Neural progenitor cell (in vitro differentiated cells): ENCODE data around the gene ARHGAP15. TPM values are rescaled to one million over a fixed set of nuclear protein-coding genes. Genes with fewer than 3 reads are reported as not detected.

ENCODE experiments used
- DNase-seq: peaks from one replicate; pipeline ENCODE4 v3.0.0-alpha.2; 2016; ENCODE audit warnings: low spot score
- H2AFZ ChIP-seq: fragments of 200-600 bp; sonication (generic); replicated peaks from 2 replicates; pipeline ENCODE4 v1.6.1; 2016; ENCODE audit warnings: antibody characterized with exemption
- H3F3A ChIP-seq: fragments of 200-600 bp; sonication (generic); 2 replicates; pipeline ENCODE4 v1.6.1; 2016; ENCODE audit warnings: antibody characterized with exemption, low read depth
- H3K27ac ChIP-seq: fragments of 200-600 bp; sonication (generic); 2 replicates; pipeline ENCODE4 v1.5.1; 2016; ENCODE audit warnings: mild to moderate bottlenecking
- H3K27me3 ChIP-seq: fragments of 200-600 bp; sonication (generic); 2 replicates; pipeline ENCODE4 v1.6.1; 2016; ENCODE audit warnings: mild to moderate bottlenecking, moderate library complexity
- H3K36me3 ChIP-seq: fragments of 200-600 bp; sonication (generic); 2 replicates; pipeline ENCODE4 v1.5.1; 2016
- H3K4me1 ChIP-seq: fragments of 200-600 bp; sonication (generic); 2 replicates; pipeline ENCODE4 v1.6.1; 2016; ENCODE audit warnings: mixed run types
- H3K4me2 ChIP-seq: fragments of 200-600 bp; sonication (generic); 2 replicates; pipeline ENCODE4 v1.6.1; 2016
- H3K4me3 ChIP-seq: fragments of 200-600 bp; sonication (generic); 2 replicates; pipeline ENCODE4 v1.5.1; 2016
- H3K79me2 ChIP-seq: fragments of 200-600 bp; sonication (generic); 2 replicates; pipeline ENCODE4 v1.6.1; 2016; ENCODE audit warnings: low read depth
- H3K9ac ChIP-seq: fragments of 200-600 bp; sonication (generic); 2 replicates; pipeline ENCODE4 v1.6.1; 2016
- H3K9me3 ChIP-seq: fragments of 200-600 bp; sonication (generic); 2 replicates; pipeline ENCODE4 v1.5.1; 2016; ENCODE audit warnings: low read depth
- H4K20me1 ChIP-seq: fragments of 200-600 bp; sonication (generic); 2 replicates; pipeline ENCODE4 v1.6.1; 2016; ENCODE audit warnings: low read depth
- H3K27ac Mint-ChIP-seq: 3 replicates; pipeline ENCODE4 v1.8.0; 2021; ENCODE audit warnings: mixed read lengths
- H3K27me3 Mint-ChIP-seq: 2 replicates; pipeline ENCODE4 v1.8.0; 2022; ENCODE audit warnings: low read depth, mild to moderate bottlenecking, inconsistent platforms, moderate library complexity, mixed read lengths; ENCODE audit not compliant: insufficient read depth
- H3K36me3 Mint-ChIP-seq: 3 replicates; pipeline ENCODE4 v1.8.0; 2021; ENCODE audit warnings: mixed read lengths
- H3K4me1 Mint-ChIP-seq: 3 replicates; pipeline ENCODE4 v1.8.0; 2021; ENCODE audit warnings: mixed read lengths
- H3K4me3 Mint-ChIP-seq: 3 replicates; pipeline ENCODE4 v1.8.0; 2021; ENCODE audit warnings: mild to moderate bottlenecking, moderate library complexity, mixed read lengths
- H3K9me3 Mint-ChIP-seq: 3 replicates; pipeline ENCODE4 v1.8.0; 2020; ENCODE audit warnings: mixed read lengths
- EZH2 ChIP-seq: fragments of 200-600 bp; sonication (generic); IDR thresholded peaks from 2 replicates; pipeline ENCODE4 v1.6.1; 2017; ENCODE audit warnings: antibody characterized with exemption, mild to moderate bottlenecking, moderate library complexity
- EZH2phosphoT487 ChIP-seq: fragments of 200-600 bp; sonication (generic); IDR thresholded peaks from 2 replicates; pipeline ENCODE4 v1.6.1; 2017; ENCODE audit warnings: antibody characterized with exemption
- total RNA-seq: library from RNA; depleted of rRNA; stranded (reverse); fragments of >200 nt; gene quantifications from 2 replicates; pipeline ENCODE4 v1.2.3, GENCODE V29; 2015; ENCODE audit warnings: low replicate concordance
- TF ChIP-seq, protein P1 (sequence below): fragments of 200-600 bp; sonication (generic); IDR thresholded peaks from 2 replicates; pipeline ENCODE4 v1.5.1; 2017; ENCODE audit warnings: antibody characterized with exemption, mild to moderate bottlenecking

Gene ARHGAP15
- total RNA-seq, 1 donor from 2014 or later: 5.9 TPM

GRCh38 chr2:143262389-143262788 lies 133.2 kb downstream of the ARHGAP15 start:
- H3K9me3 ChIP-seq: no peaks in the 10 kb centered on the region
- peaks cover 4% of the 10 kb centered on the region for H3K4me1 Mint-ChIP-seq
- H3K27me3 Mint-ChIP-seq: peaks cover 2% of the 10 kb centered on the region

GRCh38 chr2:143263066-143263625 lies 133.9 kb downstream of the ARHGAP15 start:
- Mint-ChIP-seq H3K27ac (no peak overlapping the region), H3K36me3 (no peaks in the 10 kb centered on the region), H3K27me3 (peaks cover 2% of the 10 kb centered on the region), H3K9me3 (no peaks in the 10 kb centered on the region), H3K4me1 (peaks cover 4% of the 10 kb centered on the region), H3K4me3 (no peak overlapping the region)
- DNase-seq: peak; percentile 16
- H2AFZ ChIP-seq: no peak overlapping the region
- H3K27ac ChIP-seq: no peak overlapping the region
- no peaks in the 10 kb centered on the region for H3F3A ChIP-seq
- no peaks in the 10 kb centered on the region for H3K79me2 ChIP-seq
- no peaks in the 10 kb centered on the region for H4K20me1 ChIP-seq
- no peak overlapping the region for H3K4me3 ChIP-seq
- H3K4me1 ChIP-seq: peaks cover 10% of the 10 kb centered on the region
- no peak overlapping the region for H3K9ac ChIP-seq
- TF ChIP-seq EZH2: no peak
- TF ChIP-seq, protein P1, sequence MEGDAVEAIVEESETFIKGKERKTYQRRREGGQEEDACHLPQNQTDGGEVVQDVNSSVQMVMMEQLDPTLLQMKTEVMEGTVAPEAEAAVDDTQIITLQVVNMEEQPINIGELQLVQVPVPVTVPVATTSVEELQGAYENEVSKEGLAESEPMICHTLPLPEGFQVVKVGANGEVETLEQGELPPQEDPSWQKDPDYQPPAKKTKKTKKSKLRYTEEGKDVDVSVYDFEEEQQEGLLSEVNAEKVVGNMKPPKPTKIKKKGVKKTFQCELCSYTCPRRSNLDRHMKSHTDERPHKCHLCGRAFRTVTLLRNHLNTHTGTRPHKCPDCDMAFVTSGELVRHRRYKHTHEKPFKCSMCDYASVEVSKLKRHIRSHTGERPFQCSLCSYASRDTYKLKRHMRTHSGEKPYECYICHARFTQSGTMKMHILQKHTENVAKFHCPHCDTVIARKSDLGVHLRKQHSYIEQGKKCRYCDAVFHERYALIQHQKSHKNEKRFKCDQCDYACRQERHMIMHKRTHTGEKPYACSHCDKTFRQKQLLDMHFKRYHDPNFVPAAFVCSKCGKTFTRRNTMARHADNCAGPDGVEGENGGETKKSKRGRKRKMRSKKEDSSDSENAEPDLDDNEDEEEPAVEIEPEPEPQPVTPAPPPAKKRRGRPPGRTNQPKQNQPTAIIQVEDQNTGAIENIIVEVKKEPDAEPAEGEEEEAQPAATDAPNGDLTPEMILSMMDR: peak; percentile 42
- H3K36me3 ChIP-seq: no peaks in the 10 kb centered on the region
- H3K27me3 ChIP-seq: no peaks in the 10 kb centered on the region
- H3K4me2 ChIP-seq: no peak overlapping the region
- H3K9me3 ChIP-seq: no peaks in the 10 kb centered on the region

More at GRCh38 chr2:143262389-143262788, 133.2 kb downstream of the ARHGAP15 start:
- Histone ChIP-seq H3K27me3 (no peaks in the 10 kb centered on the region), H3K4me1 (peaks cover 10% of the 10 kb centered on the region), H3K4me2 (no peak overlapping the region), H3K36me3 (no peaks in the 10 kb centered on the region), H3K9ac (no peak overlapping the region), H4K20me1 (no peaks in the 10 kb centered on the region), H3K4me3 (no peak overlapping the region), H3K27ac (no peak overlapping the region), H3F3A (no peaks in the 10 kb centered on the region), H3K79me2 (no peaks in the 10 kb centered on the region), H2AFZ (no peak overlapping the region)
- DNase-seq: no peak
- H3K4me3 Mint-ChIP-seq: no peak overlapping the region
- H3K9me3 Mint-ChIP-seq: no peaks in the 10 kb centered on the region
- no peaks in the 10 kb centered on the region for H3K36me3 Mint-ChIP-seq
- H3K27ac Mint-ChIP-seq: no peak overlapping the region
- TF ChIP-seq EZH2: no peak
- TF ChIP-seq EZH2phosphoT487: no peak
- TF ChIP-seq, protein P1: no peak

GRCh38 chr2:143264851-143265250 lies 135.6 kb downstream of the ARHGAP15 start:
- Histone ChIP-seq H3K4me2 (no peak overlapping the region), H3K79me2 (no peaks in the 10 kb centered on the region), H4K20me1 (no peaks in the 10 kb centered on the region), H3K4me1 (no peaks in the 10 kb centered on the region), H2AFZ (no peak overlapping the region), H3K27ac (no peak overlapping the region), H3K4me3 (no peak overlapping the region), H3K9ac (no peak overlapping the region), H3K36me3 (no peaks in the 10 kb centered on the region), H3K27me3 (no peaks in the 10 kb centered on the region), H3K9me3 (no peaks in the 10 kb centered on the region), H3F3A (no peaks in the 10 kb centered on the region)
- Mint-ChIP-seq H3K4me1 (no peaks in the 10 kb centered on the region), H3K36me3 (no peaks in the 10 kb centered on the region), H3K27me3 (peaks cover 2% of the 10 kb centered on the region), H3K27ac (no peak overlapping the region), H3K4me3 (no peak overlapping the region), H3K9me3 (no peaks in the 10 kb centered on the region)
- TF ChIP-seq, protein P1: no peak
- no peak for TF ChIP-seq EZH2
- no peak for TF ChIP-seq EZH2phosphoT487
- DNase-seq: no peak
